ENCODE data around the gene EPS8L2. TPM values are rescaled to one million over a fixed set of nuclear protein-coding genes. Genes with fewer than 3 reads are reported as not detected.
A peak's percentile ranks its signal among the peaks of the same experiment; 100 is the strongest.

EPS8L2 gene
- total and polyA plus RNA-seq, 2 of the 13 experiments (the other 11 are each of a cell fraction or from before 2014, with no cell fraction given) = 89.3 to 416 TPM

GRCh38 chr11:694563-695287 lies 11.3 kb upstream of the EPS8L2 start, which contains the start of gene DEAF1 (continued):
- TF ChIP-seq ZNF280B (CRISPR knock-in tag; IDR thresholded peaks at IDR 0.05; ENCODE audit: borderline replicate concordance) (no peak), MEF2D (CRISPR knock-in tag; IDR thresholded peaks at IDR 0.05) (no peak), ZNF563 (CRISPR knock-in tag; IDR thresholded peaks at IDR 0.05) (peak; percentile 83; the same call in 1 of the 2 replicates), BORCS8-MEF2B (CRISPR knock-in tag; IDR thresholded peaks at IDR 0.05) (0 out of 2 replicates have a peak, but pooled peaks have one; percentile 20), ZIK1 (CRISPR knock-in tag; IDR thresholded peaks at IDR 0.05; ENCODE audit: borderline replicate concordance, low read depth) (no peak), POLR2G (IDR thresholded peaks at IDR 0.05; ENCODE audit: low read depth, low read length) (peak; percentile 20; the same call in 1 of the 2 replicates), PRPF4 (IDR thresholded peaks at IDR 0.05; ENCODE audit: low read depth, low read length, poor library complexity, severe bottlenecking) (no peak), MXD4 (CRISPR knock-in tag; IDR thresholded peaks at IDR 0.05) (peak; percentile 59; the same call in 1 of the 2 replicates), ZSCAN29 (CRISPR knock-in tag; conservative IDR thresholded peaks at IDR 0.05) (no peak), ARNT (IDR thresholded peaks at IDR 0.05) (no peak), NFKB2 (CRISPR knock-in tag; IDR thresholded peaks at IDR 0.05; ENCODE audit: borderline replicate concordance) (peak; percentile 56; the same call in 1 of the 2 replicates), ZNF558 (CRISPR knock-in tag; IDR thresholded peaks at IDR 0.05; ENCODE audit: borderline replicate concordance) (peak; percentile 54; the same call in 1 of the 2 replicates), SP5 (CRISPR knock-in tag; IDR thresholded peaks at IDR 0.05; ENCODE audit: borderline replicate concordance, low read depth) (no peak), SALL2 (CRISPR knock-in tag; IDR thresholded peaks at IDR 0.05) (no peak; the same call in none of the 2 replicates), ZNF230 (CRISPR knock-in tag; IDR thresholded peaks at IDR 0.05) (no peak; the same call in 1 of the 2 replicates), NKX3-1 (CRISPR knock-in tag; IDR thresholded peaks at IDR 0.05) (no peak), CSRNP1 (CRISPR knock-in tag; IDR thresholded peaks at IDR 0.05) (no peak), DR1 (CRISPR knock-in tag; IDR thresholded peaks at IDR 0.05) (peak; percentile 20; the same call in 1 of the 2 replicates), ZZZ3 (CRISPR knock-in tag; IDR thresholded peaks at IDR 0.05; ENCODE audit: borderline replicate concordance) (no peak), CENPT (CRISPR knock-in tag; IDR thresholded peaks at IDR 0.05; ENCODE audit: low read depth) (0 out of 2 replicates have a peak, but pooled peaks have one; percentile 56), ZSCAN22 (CRISPR knock-in tag; IDR thresholded peaks at IDR 0.05) (0 out of 2 replicates have a peak, but pooled peaks have one; percentile 22), REXO4 (CRISPR knock-in tag; IDR thresholded peaks at IDR 0.05; ENCODE audit: borderline replicate concordance) (0 out of 2 replicates have a peak, but pooled peaks have one; percentile 45)
- TF ChIP-seq, protein P1, sequence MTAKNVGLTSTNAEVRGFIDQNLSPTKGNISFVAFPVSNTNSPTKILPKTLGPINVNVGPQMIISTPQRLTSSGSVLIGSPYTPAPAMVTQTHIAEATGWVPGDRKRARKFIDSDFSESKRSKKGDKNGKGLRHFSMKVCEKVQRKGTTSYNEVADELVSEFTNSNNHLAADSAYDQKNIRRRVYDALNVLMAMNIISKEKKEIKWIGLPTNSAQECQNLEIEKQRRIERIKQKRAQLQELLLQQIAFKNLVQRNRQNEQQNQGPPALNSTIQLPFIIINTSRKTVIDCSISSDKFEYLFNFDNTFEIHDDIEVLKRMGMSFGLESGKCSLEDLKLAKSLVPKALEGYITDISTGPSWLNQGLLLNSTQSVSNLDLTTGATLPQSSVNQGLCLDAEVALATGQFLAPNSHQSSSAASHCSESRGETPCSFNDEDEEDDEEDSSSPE (CRISPR knock-in tag; IDR thresholded peaks at IDR 0.05) = 0 out of 2 replicates have a peak, but pooled peaks have one; percentile 30
- TF ChIP-seq, protein P2, sequence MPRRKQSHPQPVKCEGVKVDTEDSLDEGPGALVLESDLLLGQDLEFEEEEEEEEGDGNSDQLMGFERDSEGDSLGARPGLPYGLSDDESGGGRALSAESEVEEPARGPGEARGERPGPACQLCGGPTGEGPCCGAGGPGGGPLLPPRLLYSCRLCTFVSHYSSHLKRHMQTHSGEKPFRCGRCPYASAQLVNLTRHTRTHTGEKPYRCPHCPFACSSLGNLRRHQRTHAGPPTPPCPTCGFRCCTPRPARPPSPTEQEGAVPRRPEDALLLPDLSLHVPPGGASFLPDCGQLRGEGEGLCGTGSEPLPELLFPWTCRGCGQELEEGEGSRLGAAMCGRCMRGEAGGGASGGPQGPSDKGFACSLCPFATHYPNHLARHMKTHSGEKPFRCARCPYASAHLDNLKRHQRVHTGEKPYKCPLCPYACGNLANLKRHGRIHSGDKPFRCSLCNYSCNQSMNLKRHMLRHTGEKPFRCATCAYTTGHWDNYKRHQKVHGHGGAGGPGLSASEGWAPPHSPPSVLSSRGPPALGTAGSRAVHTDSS (CRISPR knock-in tag; conservative IDR thresholded peaks at IDR 0.05) = 0 out of 2 replicates have a peak, but pooled peaks have one; percentile 18

Measured in HepG2 (cell line).